ENCODE data around the gene FCRL2. TPM values are rescaled to one million over a fixed set of nuclear protein-coding genes. Genes with fewer than 3 reads are reported as not detected.
A peak's percentile ranks its signal among the peaks of the same experiment; 100 is the strongest.

FCRL2 gene
- total RNA-seq, 1 donor from 2014 or later, result not detected

DNA sequence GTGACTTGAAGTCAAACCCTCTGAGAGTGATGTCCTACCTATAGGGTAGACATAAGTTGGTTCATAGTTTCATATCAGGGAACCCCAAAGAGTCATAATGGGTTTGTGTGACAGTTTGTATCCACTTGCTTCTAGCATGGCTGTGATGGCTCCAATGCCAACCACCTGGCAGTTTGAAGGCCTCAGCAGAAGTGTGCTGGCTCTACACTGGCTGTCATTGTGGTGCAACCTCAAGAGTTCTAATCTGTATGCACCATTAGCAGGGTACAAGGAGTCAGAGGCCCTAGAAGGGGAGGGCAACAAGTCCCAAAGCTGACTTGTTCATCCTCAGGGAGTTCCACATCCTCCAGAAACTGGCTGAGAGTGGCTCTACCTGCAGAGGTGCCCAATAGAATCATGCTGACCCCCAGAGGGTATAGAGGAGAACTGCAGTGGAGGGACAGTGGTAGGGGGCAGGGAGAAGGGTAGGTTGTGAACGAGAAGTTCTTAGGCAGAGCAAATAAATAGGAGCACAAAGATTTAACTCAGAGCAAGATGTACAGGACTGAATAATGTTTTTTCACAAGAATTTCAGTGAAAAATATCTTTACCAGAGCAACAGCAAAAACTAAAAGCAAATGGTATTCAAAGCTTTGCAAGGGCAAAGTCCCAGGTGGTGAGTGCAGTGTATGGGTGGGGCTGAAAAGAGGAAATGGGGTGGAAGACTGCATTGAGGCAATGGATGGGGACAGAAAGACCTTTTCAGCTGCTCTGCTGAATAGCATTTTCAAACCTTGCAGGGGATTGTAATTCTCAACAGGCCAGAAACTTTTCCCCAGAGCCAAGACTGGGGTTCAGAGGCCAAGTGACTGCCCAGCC, 3.2 kb downstream of the FCRL2 start:
- Mint-ChIP-seq H3K36me3 (no peaks in the 10 kb centered on the region), H3K4me1 (ENCODE audit: unreplicated experiment) (no peaks in the 10 kb centered on the region), H3K9me3 (no peaks in the 10 kb centered on the region), H3K27ac (no peak overlapping the region), H3K4me3 (no peak overlapping the region), H3K27me3 (peaks cover 6% of the 10 kb centered on the region)
- TF ChIP-seq CTCF (conservative IDR thresholded peaks at IDR 0.05), result peak; percentile 30
- no peak for DNase-seq (ENCODE audit: extremely low spot score, unreplicated experiment)

DNA sequence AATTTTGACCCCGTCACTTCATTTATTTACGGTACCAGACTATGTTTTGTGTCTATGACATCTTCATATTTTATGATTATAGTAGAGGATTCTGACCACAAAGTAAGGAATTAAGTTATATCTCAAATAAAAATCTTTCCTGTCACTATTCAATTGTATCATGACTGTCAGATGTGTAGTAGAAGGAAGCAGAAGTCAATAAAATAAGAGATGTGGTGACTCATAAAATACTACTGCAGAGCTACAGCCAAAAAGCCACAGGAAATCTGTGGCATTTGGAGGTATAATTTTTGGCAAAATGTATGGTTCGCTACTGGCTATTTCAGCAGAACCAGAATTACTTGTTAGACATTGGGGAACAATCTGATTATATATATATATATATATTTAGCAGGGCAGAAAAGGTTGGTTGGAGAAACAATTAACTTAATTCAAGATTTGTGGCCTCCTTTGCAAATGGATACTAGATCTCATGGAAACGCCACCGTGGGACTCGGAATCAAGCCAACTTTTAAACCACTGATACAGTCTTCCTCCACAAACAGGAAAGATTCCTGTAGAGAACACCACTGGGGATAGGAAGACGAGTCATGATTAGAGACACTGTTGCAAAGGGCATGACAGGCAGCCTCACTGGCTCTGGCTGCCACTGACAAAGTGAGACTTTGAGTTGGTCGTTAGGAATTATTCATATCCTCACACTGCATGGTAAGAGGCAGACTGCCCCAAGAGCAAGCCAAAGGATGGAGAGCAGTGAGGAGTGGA, 5.1 kb downstream of the FCRL2 start:
- no peaks in the 10 kb centered on the region for H3K36me3 Mint-ChIP-seq
- TF ChIP-seq CTCF (conservative IDR thresholded peaks at IDR 0.05), result no peak

DNA sequence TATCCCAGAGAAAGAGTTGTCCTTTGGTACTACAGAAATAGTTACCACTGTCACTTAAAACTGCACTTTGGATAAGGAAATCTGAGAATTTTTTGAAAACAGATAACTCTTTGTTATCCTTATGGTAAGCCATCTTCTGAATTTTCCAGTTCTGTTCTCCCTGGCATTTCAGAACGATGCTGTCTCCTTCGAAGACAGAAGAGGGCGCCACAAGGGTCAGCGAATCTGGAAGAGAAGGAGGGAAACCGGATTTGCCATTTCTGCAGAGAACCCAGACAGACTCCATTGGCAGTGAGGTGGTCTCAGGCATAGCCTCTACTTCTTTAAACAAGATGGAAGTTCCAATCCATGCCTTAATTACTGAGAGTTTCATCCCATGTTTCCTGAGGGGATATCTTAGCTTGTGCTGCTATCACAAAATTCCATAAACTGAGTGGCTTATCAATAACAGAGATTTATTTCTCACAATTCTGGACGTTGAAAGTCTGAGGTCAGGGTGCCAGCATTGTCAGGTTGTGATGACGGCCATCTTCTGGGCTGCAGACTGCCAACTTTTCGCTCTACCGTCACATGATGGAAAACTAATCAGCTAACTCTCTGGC, 6.4 kb downstream of the FCRL2 start:
- no peak for DNase-seq (ENCODE audit: extremely low spot score, unreplicated experiment)
- Mint-ChIP-seq H3K27ac (no peak overlapping the region), H3K27me3 (peaks cover 6% of the 10 kb centered on the region), H3K4me1 (ENCODE audit: unreplicated experiment) (no peaks in the 10 kb centered on the region), H3K4me3 (no peak overlapping the region), H3K9me3 (no peaks in the 10 kb centered on the region), H3K36me3 (no peaks in the 10 kb centered on the region)
- peak; percentile 56 for TF ChIP-seq CTCF (conservative IDR thresholded peaks at IDR 0.05)

More for the DNA sequence above, 5.1 kb downstream of the FCRL2 start:
- DNase-seq (ENCODE audit: extremely low spot score, unreplicated experiment), result no peak
- Mint-ChIP-seq H3K4me3 (no peak overlapping the region), H3K27ac (no peak overlapping the region), H3K9me3 (no peaks in the 10 kb centered on the region), H3K27me3 (peaks cover 6% of the 10 kb centered on the region), H3K4me1 (ENCODE audit: unreplicated experiment) (no peaks in the 10 kb centered on the region)

- no peaks in the 10 kb centered on the region for H3K27me3 Mint-ChIP-seq
- no peak overlapping the region for H3K4me3 Mint-ChIP-seq
- H3K9me3 Mint-ChIP-seq, result no peaks in the 10 kb centered on the region
- no peak overlapping the region for H3K27ac Mint-ChIP-seq
- no peak for DNase-seq (ENCODE audit: extremely low spot score, unreplicated experiment)
- H3K4me1 Mint-ChIP-seq (ENCODE audit: unreplicated experiment), result no peaks in the 10 kb centered on the region
- H3K36me3 Mint-ChIP-seq, result no peaks in the 10 kb centered on the region
- TF ChIP-seq CTCF (conservative IDR thresholded peaks at IDR 0.05), result no peak
Observed at GRCh38 chr1:157766792-157767191, 10.1 kb downstream of the FCRL2 start.

GRCh38 chr1:157758018-157758417, 18.9 kb downstream of the FCRL2 start:
- no peaks in the 10 kb centered on the region for H3K9me3 Mint-ChIP-seq
- no peaks in the 10 kb centered on the region for H3K4me1 Mint-ChIP-seq (ENCODE audit: unreplicated experiment)
- no peaks in the 10 kb centered on the region for H3K27me3 Mint-ChIP-seq
- H3K4me3 Mint-ChIP-seq, result no peak overlapping the region
- DNase-seq (ENCODE audit: extremely low spot score, unreplicated experiment), result no peak
- no peak overlapping the region for H3K27ac Mint-ChIP-seq
- H3K36me3 Mint-ChIP-seq, result no peaks in the 10 kb centered on the region
- no peak for TF ChIP-seq CTCF (conservative IDR thresholded peaks at IDR 0.05)

Data from type B pancreatic cell (in vitro differentiated cells).